NCI-H345 treated with DMSO at 0.1 percent for 48 hours (cell line): ENCODE results near the gene PLEKHN1.

Source experiments
- DNase-seq: peaks from one replicate; lab custom pipeline; 2025; ENCODE audit not compliant: unreplicated experiment; lab: John Stamatoyannopoulos, UW

Gene PLEKHN1, protein sequence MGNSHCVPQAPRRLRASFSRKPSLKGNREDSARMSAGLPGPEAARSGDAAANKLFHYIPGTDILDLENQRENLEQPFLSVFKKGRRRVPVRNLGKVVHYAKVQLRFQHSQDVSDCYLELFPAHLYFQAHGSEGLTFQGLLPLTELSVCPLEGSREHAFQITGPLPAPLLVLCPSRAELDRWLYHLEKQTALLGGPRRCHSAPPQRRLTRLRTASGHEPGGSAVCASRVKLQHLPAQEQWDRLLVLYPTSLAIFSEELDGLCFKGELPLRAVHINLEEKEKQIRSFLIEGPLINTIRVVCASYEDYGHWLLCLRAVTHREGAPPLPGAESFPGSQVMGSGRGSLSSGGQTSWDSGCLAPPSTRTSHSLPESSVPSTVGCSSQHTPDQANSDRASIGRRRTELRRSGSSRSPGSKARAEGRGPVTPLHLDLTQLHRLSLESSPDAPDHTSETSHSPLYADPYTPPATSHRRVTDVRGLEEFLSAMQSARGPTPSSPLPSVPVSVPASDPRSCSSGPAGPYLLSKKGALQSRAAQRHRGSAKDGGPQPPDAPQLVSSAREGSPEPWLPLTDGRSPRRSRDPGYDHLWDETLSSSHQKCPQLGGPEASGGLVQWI

DNA sequence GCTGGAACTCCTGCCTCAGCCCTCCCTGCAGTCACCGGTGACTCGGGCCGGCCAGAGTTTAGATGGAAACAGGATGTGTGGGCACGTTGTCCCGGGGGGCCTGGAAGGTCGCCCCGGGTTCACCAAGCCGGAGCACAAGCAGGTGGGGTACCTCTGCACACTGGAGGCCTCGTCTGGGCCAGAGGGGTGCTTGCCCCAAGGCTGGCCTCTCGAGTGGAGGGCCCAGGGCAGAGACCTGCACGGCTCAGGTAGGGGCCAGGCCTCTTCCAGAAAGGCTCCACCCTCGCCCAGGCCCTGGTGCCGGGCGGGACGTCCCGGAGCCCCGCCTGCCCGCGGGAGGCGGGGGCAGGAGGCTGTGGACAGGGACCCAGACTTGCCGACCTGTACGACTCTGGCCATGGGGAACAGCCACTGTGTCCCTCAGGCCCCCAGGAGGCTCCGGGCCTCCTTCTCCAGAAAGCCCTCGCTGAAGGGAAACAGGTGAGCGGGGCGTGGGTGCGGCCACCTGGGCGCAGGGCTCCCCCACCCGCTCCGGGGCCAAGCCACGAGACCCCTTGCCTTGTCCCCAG is at the start of gene PLEKHN1:
PLEKHN1 (plus strand) TSS at position 348 of the 569 bp plus-strand sequence; CDS start at position 398, 50 bp downstream.
- no peak for DNase-seq

DNA sequence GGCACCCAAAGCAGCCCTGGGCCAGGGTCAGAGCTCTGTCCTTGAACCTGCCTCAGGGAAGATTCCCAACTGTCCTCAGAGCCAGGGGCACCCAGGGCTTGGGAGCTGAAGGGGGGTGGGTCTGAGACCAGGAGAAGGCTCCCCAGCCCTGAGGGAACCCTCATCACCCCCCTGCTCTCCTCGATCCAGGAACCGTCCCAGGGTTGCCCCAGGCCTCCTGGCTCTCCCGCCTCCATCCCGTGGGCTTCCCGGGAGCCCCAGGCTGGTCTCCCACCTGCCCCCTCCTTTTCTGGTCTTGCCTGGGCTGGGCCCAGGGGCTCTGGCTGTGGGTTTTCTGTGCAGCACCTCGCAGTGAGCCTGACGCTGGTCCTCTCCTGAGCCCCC is 49.2 kb upstream of the PLEKHN1 start:
- no peak for DNase-seq

DNA sequence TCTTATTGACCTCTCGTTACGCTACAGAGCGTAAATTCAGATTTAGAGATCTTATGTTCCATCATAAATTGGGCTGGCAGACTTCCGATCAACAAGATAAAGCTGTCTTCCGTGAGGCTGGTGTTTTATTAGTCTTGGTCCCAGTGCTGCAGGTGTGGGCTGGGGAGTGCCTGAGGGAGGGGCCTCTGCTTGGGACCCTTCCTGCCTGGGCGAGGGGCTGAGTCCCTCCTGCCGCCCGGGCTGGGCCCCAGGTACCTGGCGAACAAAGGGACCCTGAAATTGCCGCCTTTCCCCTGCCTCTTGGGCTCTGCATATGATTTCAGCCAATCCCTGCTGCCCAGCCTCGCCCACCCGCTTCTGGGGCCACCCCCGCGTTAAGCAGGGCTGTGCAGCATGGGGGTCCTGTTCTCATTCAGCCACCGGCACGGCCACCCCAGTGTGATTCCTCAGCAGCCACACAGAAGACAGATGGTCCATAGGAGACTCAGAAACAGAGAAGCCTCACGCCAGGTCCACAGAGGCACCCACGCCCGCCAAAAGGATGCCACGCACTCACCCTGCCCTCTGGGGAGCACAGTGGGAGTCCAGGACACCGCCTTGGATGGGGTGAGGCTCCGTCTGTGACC is 48.7 kb upstream of the PLEKHN1 start:
- DNase-seq = no peak

DNA sequence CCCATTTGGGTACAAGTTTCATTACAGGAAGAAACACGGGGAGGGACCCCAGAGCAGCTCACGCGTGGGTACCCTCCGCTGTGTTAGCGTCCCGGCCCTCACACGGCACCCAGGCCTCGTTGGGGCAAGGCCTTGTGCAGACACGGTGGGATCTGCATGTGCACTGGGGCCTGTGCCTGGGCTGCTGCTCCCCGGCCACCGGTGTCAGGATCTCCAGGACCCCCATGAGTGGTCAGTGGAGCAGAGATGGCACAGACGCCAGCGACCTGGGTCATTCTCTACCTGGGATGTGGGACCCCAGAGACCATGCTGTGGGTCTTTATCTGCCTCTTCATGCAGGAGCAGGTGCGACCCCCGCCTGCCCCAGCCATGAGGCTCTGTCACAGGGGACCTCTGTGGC is 47.9 kb upstream of the PLEKHN1 start:
- DNase-seq = no peak

DNA sequence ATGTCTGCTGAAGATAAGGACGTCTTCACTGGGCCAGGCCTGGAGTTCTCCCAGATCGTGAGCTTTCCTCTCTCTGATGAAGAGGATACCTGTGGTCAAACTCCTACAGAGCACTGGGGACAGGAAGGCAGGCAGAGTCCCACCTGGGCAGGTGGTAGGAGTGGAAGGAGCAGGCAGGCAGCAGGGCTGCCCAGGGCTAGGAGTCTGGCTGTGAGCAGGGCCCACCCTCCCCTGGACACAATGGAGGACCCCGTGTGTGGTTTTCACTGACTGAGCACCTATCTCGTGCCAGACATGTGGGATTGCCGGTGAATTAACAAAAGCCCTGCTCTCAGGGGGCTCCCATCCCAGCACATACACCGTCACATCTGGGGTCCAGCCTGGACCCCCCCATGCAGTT is 47.4 kb upstream of the PLEKHN1 start:
- DNase-seq = no peak

DNA sequence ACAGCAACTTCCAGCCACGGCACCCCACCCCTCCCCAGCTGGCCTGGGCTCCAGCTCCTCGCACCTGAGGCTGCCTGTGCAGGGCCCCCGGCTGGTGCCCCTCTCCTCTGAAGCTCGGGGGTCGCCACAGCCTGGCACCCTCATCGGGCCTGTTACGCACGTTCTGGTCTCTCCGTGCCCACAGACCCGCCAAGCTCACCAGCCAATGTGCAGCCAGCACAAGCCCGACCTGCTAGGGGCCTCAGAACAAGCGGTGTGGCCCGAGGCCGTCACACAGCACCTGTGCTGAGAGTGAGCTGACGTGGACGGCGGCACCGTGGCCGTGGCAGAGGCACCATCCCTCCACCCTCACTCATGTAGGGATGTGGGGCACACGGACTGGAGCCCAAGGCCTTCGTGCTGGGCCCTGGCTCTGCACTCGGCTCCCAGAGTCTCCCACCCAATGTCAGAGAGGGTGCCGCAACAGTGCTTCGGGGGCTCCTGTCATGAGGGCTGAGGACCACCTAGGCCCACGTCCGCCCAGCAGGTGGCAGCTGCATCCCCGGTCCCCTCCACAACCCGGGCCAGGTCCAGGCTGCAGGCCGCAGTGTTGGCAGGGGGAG is 46.9 kb upstream of the PLEKHN1 start:
- DNase-seq = no peak

DNA sequence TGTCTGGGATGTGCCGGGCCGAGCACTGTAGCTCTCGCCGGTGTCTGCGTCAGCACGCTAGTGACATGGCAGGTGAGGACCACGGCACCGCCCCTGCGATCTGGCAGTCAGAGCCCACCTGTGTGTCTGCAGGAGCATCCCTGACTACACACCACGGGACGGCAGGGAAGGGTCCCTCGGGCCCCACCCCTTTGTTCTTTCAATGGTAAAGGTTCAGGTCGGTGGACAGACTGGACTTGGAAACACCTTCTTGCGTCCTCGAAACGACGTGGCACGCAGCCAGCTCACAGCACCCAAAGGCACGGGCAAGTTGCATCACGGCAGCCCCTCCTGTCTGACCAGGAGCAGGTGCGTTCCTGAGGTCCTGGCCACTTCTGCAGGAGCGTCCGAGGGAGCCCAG is 46.3 kb upstream of the PLEKHN1 start:
- DNase-seq = no peak

DNA sequence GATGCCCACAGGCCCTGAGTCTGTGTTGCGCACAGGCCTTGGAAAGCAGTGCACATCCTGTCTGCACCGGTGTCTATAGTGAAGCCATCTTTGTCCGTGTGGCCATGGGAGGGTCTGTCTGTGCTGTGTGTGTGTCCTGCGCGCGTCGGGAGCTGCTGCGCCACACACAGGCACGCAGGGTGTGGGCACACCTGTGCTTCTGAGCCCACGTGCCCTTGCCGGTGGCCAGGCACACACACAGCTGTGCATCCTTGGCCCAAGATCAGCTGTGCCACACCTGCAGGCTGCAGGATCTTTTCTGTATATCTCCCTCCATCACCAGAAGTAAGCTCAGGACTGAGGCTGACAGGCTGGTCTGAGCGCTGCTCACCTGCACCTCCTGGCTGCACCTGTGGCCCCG is 45.8 kb upstream of the PLEKHN1 start:
- DNase-seq = no peak

DNA sequence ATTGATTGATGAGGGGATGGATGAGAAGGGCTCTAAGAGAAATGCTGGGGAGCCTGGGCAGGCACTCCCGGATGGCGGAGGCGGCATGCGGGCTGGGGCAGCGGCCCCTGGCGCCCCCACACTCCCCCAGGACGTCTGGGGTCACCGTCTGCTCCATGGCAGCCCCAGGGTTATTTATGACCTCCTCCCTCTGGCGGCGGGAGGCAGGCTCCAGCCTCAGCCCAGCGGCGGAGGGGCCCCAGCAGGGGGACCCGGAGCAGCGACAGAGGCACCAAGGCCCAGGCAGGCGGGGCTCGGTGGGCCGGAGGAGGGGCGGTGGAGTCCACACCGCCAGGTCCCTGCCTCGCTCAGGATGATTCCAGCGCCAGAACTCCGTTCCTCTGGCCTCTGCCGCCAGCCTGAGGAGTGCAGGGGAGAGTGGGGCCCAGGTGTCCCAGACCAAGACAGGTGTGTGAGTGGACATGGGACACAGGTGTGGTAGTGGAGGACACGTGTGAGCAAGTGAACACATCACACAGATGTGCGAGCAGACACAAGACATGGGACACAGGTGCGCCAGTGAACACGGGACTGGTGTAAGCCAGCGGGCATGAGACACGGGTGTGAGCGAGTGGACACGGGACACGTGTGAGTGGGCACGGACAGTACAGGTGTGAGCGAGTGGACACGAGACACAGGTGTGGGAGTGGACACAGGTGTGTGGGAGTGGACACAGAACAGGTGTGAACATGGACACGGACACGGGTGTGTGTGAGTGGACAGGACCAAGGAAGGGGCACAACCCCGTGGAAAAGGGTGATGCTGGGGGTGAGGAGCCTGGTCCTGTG is 45.1 kb upstream of the PLEKHN1 start:
- peak; percentile 37 for DNase-seq

DNA sequence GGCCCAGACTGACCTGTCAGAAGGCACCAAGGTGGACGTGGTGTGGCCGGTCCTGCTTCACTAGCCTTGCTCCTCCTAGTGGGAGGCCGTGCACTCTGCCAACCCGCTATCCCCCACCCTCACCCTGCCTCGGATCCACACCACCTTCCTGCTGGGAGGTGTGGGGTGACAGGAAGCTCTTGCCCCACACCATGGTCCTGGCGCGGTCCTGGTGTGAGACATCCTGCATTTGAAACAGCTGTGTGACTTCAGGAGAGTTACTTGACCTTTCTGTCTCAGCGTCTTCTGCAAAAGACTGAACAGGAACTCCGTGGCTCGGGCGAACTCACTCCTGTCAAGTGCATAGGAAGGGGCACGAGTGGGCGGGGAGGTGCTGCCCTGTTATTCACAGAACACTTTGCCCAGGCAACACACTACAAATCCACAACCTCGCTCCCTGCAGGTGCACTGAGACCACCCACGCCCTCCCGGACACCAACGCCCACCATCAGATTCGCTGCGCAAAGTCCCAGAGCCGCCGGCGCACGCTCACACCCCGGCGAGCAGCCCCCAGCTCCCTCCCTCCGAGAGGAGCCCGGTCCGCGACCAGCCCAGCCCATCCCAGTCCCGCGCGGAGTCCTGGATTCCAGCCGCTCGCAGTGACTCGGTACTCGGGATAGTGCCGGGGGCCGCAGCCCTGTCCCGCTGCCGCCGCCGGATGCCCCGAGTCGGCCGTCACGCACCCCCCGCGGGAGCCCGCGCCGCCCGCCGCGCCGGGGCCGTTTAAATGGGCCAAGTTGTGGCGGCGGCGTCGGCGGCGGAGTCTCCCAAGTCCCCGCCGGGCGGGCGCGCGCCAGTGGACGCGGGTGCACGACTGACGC is 42.9 kb upstream of the PLEKHN1 start, which contains the start of gene SAMD11:
SAMD11 (plus strand) TSS at position 793 of the 860 bp plus-strand sequence. CDS start 509 bp downstream, outside the sequence.
- DNase-seq = peak; percentile 35

DNA sequence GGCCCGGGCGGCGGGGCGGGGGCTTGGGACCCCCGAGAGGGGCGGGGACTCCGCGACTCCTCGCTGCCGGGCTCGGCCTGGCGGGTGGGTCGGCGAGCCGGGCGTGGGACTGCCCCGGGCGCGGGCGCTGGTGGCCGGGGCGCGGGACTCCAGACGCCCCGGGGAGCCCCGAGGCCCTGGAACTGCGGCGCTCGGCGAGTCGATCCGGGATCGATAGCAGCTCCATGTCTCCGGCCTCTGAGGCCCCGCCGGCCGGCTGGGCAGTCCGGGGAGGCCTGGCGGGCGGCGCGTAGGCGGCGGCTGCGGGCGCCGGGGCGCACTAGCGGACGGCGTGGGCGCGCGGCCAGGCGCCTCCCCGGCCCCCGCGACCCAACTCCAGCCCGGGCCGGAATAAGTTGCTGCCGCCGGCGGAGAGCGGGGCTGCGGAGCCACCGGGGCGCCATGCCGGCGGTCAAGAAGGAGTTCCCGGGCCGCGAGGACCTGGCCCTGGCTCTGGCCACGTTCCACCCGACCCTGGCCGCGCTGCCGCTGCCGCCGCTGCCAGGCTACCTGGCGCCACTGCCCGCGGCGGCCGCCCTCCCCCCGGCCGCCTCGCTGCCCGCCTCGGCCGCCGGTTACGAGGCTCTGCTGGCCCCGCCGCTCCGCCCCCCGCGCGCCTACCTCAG is 42.2 kb upstream of the PLEKHN1 start:
- DNase-seq = no peak

DNA sequence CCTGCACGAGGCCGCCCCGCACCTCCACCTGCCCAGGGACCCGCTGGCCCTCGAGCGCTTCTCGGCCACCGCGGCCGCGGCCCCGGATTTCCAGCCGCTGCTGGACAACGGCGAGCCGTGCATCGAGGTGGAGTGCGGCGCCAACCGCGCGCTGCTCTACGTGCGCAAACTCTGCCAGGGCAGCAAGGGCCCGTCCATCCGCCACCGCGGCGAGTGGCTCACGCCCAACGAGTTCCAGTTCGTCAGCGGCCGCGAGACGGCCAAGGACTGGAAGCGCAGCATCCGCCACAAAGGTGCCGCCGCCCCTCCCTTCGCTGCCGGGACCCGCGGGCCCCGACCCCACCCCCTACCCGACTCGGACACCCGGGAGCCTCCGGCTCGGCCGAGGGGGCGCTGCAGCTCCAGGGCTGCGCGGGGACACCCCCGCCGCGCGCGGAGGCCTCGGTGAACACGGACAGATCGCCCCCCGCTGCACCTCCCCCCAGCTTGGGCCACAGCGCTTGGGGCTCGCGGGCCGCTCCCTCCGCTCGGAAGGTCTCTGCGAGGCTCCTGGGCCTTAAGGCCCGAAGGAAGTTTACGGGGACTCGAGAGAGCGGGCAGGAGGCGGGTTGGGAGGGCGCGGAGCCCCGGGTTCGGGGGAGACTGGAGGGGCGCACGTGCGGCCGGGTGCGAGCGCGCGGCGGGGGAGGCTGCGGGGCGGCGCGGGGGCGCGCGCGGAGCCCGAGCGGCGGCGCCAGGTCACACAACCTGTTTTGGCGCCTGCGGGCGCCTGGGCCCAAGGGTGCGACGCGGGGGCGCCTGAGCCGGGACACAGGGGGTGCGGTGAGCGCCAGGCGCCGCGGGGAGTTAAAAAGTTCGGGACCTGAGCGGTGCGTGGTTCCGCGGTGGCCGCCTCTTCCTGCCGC is 41.4 kb upstream of the PLEKHN1 start:
- no peak for DNase-seq

DNA sequence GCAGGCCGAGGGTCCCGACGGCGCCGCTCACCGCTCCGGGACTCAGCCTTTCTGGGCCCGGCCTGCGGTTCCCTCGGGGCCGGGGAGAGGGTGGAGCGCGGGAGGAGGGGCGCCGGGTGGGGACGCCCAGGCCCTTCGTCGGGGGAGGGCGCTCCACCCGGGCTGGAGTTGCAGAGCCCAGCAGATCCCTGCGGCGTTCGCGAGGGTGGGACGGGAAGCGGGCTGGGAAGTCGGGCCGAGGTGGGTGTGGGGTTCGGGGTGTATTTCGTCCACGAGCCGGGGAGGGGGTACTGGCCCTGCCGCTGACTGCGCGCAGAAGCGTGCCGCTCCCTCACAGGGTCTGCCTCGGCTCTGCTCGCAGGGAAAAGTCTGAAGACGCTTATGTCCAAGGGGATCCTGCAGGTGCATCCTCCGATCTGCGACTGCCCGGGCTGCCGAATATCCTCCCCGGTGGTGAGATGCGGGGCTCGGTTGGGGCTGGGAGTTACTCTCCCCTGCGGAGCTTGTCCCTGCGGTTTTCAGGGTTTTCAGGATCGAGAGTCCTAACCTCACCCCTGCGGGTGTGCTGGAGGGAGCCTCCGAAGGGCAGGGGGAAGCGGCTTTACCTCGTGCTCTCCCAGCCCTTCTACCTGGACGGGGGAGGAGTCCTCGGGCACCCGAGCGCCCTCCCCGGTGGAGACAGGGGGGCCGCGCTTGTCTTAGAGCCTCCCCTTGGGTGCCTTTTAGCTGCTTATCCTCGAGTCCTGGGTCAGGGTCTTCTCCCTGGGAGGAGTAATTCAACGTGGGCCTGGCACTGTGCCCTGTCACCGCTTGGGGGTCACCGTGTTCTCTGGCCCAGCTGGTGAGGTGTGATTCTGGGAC is 40.5 kb upstream of the PLEKHN1 start:
- no peak for DNase-seq

DNA sequence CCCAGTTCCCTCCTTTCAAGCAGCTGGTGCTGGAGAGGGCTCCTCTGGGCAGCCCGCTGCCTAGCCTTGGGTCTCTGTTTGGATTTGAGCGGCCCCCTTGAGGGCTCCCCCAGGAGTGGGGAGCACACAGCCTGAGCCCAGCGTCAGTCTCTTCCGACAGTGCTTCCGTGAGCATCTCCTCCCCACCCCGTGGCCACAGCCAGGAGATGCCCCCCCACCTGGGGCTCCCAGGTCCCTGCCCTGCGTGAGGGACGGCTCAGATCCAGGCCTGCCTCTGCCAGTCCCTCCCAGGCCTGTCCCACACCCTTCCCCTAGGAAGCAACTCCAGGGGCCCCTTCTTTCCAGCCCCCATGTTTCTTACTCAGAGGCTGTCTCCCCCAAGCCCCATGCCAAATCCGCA is 39.0 kb upstream of the PLEKHN1 start:
- DNase-seq = no peak

DNA sequence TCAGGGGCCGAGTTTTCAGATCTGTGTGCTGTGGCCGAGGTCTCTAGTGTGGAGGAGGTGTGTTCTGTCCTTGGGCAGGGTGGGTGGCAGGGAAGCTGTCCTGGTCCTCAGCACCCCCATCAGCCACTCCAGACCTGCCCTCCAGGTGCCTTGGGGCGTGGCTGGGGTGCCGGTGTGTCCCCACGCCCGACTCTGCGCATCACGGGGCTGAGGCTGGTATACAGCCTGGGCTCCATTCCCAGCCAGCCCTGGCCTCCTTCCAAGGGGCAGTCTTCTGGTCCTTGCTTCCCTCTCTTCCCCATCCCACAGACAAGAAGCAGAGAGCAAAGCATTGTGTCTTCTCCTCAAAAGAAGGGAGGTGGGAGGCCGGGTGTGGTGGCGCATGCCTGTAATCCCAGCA is 38.5 kb upstream of the PLEKHN1 start:
- DNase-seq = no peak

DNA sequence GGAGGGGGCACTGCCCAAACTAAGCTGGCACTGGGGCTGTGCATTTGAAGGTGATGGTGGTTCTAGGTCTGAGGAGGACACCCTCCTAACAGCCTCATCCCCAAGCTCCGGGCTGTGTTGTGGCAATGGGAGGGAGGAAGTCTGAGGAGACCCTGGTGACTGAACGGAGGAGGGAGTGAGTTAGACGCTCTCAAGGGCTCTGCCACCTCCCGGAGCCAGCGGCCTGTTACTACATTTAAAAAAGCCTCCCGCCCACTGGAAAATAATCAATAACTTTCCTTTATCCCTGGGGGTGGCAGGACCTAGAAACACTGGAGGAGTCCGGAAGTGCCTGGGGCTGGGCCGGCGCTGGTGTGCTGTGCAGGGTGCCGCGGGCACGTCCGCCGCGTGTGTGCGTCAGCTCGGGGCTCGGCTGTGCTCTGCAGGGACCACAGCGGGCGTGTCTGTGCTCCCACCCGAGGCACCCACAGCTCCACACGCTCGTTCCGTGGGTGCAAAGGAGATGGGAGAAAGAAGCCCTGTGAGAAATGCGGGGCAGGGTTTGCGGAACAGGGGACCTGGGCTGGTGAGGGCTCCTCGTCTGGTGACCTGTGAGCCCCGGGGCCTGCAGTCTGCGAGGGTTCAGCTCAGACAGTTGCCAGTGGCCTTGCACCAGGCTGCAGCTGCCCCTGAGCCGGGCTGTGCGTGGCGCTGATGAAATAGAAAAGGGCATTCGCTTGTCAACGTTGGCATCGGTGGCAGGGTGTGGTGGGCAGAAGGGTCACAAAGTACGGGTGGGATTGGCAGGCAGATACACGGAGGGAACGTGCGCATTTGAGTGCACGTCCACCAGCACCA is 37.2 kb upstream of the PLEKHN1 start:
- DNase-seq = no peak
